ENCODE data around the gene TK1. TPM values are rescaled to one million over a fixed set of nuclear protein-coding genes. Genes with fewer than 3 reads are reported as not detected.

TK1 gene
- total RNA-seq, 1 donor from 2014 or later = 1.2 TPM

DNA sequence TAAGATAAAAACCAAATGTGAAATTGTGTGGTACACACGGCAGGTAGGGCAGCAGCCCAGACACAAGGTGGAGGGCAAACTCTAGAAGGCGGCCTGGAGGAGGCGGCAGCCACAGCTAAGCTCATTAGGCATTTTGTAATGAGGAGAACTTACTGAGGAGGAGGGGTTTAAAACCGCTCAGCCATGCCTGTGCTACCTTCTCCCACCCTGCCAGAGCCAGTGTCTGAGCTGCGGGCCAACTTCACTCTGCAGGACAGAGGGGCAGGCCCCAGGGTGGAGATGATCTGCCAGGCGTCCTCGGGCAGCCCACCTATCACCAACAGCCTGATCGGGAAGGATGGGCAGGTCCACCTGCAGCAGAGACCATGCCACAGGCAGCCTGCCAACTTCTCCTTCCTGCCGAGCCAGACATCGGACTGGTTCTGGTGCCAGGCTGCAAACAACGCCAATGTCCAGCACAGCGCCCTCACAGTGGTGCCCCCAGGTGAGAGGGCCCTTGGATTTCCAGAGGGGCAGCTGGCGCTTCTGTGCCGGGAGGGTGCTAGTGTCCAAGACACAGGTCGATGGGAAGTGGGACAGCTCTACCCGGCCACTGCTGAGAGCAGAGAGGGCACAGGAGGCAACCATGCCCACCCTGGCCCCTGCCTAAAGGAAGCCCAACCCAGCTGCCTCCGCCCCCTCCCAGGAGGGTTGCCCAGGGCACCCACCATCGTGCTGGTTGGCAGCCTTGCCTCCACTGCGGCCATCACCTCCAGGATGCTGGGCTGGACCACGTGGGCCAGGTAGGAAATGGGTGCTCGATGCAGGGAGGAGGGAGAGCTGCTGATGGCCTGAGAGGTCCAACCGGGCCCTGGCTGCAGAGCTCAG, 22.7 kb downstream of the TK1 start:
- DNase-seq (ENCODE audit: low spot score) = no peak
- intact Hi-C loops (cut with DNase I) = no loop called here

DNA sequence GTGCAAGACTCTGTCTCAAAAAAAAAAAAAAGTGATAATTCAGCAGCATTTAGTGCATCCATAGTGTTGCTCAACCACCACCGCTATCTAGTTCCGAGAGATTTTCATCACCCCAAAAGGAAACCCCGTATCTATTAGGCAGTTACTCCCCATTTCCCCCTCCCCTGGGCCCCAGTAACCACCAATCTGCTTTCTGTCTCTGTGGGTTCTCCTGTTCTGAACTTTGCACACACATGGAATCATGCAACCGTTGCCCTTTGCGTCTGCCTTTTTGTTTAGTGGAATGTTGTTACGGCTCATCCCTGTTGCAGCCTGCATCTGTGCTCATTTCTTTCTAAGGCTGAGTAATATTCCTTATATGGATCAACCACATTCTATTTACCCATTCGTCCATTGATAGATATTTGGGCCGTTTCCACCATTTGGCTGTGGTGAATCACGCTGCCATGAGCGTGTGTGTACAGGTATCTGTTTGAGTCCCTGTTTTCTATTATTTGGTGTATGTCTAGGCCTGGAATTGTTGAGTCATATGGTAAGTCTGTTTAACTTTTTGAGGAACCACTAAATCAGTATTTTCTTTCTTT, 27.2 kb downstream of the TK1 start:
- intact Hi-C loops (cut with DNase I) = no loop called here
- DNase-seq (ENCODE audit: low spot score) = no peak

DNA sequence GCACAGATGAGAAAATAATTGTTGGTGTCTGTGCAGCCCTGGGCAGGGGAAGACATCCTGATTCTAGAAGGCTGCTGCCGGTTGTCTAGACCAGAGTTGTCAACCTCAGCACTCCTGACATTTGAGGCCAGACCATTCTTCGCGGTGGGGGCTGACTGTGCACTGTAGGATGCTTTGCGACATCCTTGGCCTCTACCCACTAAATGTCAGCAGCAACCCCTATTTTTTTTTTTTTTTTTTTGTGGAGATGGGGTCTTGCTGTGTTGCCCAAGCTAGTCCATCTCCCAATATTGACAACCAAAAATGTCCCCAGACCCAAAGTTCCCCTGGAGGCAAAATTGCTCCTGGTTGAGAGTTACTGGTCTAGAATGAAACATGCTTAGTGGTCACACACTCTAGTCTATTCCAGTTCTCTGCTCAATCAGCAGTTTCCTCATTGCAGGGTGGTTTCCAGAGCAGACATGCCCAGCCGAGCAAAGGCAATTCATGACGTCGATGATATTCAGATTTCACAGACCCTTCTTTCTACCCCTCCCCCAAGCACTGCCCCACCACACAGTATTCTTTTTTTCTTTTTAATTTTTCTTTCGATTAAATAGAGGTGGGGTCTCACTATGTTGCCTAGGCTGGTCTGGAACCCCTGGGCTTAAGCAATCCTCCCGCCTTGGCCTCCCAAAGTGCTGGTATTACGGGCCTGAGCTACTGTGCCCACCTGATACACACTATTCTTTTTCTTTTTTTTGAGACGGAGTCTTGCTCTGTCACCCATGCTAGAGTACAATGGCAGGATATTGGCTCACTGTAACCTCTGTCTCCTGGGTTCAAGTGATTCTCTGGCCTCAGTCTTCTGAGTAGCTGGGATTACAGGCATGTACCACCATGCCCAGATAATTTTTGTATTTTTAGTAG, 31.7 kb downstream of the TK1 start:
- intact Hi-C loops (cut with DNase I) = no loop called here
- no peak for DNase-seq (ENCODE audit: low spot score)

DNA sequence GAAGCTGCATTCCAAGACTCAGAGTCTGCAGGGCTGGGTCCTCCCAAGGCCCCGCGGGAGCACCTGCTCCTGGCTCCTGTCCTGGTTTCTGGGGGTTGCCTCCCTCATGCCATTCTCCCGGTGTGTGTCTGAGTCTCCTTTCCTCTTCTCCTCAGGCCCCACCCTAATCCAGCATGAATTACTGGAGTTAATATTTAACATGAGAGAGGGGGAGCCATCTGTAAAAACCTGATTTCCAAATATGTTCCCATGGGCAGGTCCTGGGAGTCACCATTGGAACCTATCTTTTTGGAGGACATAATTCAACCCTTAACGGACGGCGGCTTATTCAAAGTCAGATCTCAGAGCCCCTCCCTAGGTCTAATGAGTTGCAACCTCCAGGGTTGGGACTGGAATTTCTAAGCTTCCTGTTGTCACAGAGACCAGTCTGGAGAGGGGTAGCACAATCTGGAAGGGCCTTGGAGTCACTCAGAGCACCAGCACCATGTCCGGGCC, 35.3 kb downstream of the TK1 start:
- intact Hi-C loops (cut with DNase I) = no loop called here
- DNase-seq (ENCODE audit: low spot score) = no peak

DNA sequence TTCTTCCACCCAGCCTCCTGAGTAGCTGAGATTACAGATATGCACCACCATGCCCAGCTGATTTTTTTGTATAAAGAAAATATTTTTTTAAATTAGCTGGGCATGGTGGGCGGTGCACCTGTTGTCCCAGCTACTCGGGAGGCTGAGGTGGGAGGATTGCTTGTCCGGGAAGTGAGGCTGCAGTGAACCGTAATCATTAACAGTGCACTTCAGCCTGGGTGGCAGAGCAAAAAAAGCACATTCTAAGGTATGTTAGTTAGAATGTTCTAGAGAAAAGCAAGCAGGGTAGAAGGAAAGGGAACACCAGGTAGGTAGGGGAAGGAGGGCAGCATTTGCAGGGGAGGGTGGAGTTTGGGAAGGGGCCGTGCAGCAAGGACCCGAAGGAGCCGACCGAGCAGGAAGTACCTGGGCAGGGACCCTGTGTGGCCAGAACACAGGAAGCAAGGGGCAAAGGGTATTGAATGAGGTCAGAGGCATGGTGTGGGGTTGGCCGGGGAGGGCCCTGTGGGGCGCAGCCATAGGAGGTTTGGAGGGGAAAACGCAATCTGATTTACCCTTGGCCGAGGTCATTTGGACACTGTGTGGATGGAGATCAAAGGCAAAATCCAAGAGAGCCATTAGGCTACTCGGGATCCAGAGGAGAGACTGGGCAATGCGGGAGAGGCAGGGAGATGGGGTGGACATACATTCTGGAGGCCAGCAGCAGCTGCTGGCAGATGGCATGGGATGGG, 38.4 kb downstream of the TK1 start:
- DNase-seq (ENCODE audit: low spot score) = no peak

DNA sequence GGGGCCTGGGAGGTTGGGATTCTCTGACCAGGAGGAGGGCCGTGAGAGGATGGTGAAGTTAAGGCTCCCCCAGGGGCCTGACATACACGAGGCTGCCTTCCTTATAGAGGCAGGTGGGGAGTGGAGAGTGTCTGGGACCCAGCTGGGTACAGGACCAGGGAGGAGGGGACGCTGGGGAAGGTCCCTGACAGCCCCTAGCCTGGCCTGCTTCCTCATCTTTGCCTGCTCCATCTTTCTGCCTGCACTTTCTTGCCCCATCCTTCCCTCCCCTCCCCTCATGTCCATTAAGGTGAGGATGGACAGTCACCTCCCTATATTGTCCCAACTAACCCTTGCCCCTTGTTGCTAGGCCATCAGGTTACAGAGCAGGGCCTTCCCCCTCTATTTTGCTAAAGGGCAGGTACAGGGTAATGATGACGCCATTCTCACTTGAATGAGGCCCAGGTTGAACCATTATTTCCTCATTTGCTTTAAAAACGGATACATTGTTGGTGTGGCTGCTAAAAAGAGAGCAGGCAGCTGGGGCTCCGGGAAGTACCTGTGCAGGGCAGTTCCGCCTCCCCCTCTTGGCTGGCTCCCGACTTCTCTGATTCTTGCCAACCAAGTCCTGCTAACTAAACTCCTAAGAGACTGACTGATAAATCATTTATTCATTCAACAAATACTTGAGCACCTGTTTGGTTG, 39.4 kb downstream of the TK1 start:
- intact Hi-C loops (cut with DNase I) = no loop called here
- DNase-seq (ENCODE audit: low spot score) = no peak

More for the DNA sequence above, 38.4 kb downstream of the TK1 start:
- intact Hi-C loops (cut with DNase I) = no loop called here

DNA sequence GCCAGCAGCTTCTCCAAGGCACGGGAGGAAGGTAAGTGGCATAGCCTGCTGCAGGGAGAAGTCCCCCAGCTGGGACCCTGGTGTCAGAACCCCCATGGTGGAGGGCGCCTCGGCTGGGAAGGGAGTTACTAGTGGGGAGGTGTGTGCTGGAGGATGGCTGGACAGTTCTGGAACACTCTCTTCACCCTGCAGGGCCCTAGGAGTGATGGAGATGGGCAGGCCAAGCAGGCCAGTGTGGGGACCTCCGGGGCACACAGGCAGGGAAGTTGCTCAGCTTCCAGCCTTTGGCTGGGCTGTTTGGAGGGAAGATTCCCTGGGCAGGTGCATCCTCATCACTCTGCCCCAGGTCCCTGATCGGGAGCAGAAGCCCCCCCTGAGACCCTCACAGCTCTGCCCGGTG, 40.0 kb downstream of the TK1 start:
- intact Hi-C loops (cut with DNase I) = no loop called here
- DNase-seq (ENCODE audit: low spot score) = no peak

DNA sequence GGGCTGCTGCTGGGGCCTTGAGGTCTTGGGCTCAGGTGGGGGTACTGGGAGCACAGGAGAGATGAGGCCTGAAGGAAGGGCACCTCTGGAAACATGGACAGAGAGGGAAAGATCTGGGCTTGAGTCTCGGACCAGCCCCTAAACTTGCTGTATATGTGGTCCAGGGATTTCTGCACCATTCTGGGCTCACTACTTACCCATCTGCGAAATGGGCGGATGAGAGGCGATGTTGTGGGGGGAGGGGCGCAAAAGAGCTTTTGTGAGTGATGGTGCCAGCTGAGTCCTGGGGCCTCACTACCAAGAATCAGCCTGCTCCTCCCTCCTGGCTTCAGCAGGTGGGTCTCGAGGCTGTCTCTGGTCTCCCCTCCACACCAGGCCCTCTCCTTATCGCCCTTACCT, 40.4 kb downstream of the TK1 start:
- DNase-seq (ENCODE audit: low spot score) = no peak
- intact Hi-C loops (cut with DNase I) = no loop called here

DNA sequence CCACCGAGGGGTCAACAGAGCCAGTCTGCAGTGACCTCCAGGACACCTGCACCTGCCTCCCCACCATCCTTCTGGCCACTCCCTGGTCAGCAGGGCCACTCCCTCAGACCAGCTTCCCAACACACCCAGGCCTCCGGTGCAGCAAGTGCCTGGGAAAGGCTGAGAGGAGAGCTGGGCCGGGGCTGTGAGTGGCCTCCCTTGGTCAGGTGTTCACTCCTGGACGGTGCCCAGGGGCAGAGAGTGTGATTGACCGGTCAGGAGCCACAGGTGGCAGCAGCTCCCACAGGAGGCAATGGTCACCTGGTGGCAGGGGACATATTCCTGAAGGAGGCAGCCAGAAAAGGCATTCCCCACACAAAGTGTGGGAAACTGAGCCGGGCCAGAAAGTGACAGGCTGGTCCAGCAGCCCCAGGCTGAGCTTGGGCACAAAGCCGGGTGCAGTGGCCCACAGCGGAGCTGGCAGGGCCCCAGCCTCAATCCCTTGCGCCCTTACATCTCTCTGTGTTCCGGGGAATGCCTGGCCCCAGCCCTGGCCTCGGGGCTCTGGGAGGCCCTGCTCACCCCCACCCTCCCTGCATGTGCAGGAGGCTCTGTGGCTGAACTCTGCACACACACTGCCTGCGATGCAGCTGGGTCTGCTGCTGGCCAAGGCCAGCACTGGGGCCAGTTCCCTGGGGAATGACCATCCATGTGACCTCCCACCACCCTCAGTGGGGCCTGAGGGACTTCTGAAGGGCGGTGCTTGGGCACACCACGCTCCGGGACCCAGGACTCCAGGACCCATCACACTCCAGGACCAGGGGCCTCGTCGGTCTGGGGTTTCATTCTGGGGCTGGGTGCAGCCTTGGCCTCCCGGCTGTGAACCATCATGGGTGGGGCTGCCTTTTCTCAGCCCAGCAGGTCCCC, 41.9 kb downstream of the TK1 start:
- intact Hi-C loops (cut with DNase I) = loop anchor here (5.0 kb wide), 1 partner anchor 32 kb away; no protein-coding TSS in a partner anchor
- DNase-seq (ENCODE audit: low spot score) = no peak

DNA sequence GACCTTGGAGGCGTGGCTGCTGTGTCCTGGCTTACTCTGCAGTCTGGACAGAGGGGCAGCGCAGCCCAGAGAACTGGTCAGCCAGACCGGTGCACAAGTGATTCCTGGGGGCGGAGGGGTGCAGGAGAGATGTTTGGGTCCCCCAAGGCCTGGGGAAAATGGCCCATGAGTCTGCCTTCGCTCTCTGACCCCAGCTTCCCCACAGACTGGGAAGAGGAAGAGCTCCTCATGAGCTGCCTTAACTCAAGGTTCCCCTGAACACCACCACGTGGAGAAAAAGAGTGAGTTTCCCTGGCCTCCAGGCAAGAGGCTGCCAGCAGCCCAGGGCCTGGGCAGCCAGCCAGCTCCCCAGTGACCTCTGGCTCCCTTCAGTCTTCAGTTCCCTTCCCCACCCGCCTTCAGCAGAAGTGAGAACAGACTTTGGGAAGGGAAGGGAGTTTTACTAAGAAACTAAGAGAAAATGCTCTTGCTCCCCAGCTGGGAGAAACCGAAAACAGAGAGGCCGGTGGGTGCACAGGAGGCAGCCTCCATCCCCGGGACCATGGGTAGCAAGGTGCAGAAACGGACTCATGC, 42.6 kb downstream of the TK1 start:
- peak; percentile 87 for DNase-seq (ENCODE audit: low spot score)
- intact Hi-C loops (cut with DNase I) = loop anchor here (5.0 kb wide), 1 partner anchor 33 kb away; no protein-coding TSS in a partner anchor

DNA sequence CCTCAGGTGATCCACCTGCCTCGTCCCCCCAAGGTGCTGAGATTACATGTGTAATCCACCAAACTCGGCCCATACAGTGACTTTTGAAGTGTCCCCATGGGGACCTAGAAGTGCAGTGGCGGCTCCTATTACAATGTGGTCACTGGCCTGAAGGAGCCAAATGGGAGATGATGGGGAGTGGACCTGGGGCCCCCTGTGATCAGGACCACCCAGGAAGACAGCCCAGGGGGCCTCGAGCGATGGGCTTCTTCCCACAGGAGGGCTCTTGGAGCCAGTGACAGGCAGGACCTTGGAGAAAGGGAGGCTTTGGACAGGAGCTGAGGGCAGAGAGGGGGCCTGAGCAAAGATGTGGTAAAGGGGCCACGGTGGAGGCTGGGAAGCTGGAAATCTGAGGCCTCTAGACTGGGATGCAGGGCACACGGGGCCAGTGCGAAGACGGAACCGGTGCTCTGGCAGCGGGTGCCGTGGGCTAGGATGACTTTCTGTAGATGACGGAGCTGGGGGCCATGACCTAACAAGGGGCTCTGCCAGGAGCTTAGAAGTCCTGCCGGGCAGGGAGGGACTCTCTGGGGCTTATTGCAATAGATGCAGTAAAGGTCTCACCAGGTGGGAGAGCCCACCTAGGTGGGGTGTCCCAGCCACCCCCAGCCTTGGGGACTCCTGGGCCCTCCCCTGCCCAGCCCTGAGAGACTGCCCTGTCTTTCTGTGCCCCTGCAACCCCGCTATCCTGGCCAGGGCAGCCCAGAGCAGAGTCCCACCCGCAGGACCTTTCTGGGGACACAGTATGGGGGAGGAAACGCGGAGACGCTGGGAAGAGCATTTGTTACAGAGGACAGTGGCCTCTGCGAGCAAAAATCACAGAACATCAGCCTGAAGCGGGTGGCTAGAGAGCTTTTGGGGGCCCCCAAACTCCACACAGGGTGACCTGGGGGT, 43.4 kb downstream of the TK1 start:
- intact Hi-C loops (cut with DNase I) = loop anchor here (5.0 kb wide), 1 partner anchor 34 kb away; no protein-coding TSS in a partner anchor
- DNase-seq (ENCODE audit: low spot score) = no peak

DNA sequence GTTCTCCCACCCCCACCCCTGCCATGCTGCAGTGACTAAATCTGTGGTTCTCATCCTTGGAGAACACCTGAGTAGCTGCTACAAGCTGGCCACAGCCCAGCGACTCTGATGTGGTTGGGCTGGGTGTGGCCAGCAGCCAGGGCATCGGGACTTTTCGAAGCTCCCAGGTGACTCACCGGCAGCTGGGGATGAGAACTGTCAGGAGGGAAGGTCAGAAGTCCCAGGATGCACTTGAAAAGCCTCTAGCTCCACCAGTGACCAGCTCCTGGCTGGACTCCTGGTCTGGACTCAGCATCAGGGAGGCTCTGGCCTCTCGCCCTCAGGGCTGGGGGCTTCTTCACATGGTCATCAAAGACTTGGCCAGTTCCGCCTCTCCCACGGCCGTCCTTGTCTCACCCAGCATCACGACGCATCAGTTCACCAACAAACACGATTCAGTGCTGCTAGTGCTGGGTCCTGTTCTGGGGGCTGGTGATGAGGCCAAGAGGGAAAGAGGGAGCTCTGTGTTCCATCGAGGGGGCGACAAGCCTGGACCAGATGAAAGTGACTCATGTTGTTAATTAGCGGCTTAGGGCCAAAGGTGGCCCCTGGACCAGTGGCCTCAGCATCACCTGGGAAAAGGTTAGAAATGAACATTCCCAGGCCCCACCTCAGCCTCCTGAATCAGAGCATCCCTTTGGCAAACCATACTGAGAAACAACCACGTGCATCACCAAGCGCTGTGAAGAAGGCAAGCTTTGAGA, 44.6 kb downstream of the TK1 start:
- DNase-seq (ENCODE audit: low spot score) = no peak
- intact Hi-C loops (cut with DNase I) = loop anchor here (5.0 kb wide), 1 partner anchor 35 kb away; no protein-coding TSS in a partner anchor

DNA sequence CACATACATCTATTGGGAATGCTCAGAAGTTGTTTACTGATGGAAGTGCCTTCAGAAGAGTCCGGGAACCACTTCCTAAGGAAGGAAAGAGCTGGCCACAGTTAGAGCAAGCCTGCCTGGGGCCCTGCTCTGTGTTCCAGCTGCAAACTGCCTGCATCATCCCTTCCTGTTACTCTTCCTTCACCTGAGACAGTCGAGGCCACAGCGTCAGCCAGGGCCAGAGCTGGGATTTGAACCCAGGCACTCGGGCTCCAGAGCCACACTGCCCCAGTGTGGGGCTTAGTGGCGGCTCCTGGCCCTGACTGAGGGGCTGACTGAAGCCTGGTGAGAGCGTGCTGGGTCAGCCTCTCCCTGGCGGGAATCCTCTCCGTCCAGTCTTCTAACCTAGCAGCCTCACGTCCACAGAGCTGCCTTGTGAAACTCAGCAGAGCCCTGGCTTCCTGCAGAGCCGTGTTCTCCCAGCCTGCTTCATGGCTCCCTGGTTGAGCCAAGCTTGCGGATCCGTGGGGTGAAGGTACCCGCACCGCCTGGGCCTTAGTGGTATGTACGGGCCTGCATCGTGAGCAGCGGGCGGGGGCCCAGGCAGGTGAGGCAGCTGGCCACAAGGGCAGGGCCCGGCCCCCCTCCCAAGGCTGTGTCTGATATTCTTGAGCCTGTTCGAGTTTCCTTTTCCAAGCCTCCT, 45.3 kb downstream of the TK1 start:
- DNase-seq (ENCODE audit: low spot score) = no peak
- intact Hi-C loops (cut with DNase I) = loop anchor here (5.0 kb wide), 1 partner anchor 36 kb away; no protein-coding TSS in a partner anchor

DNA sequence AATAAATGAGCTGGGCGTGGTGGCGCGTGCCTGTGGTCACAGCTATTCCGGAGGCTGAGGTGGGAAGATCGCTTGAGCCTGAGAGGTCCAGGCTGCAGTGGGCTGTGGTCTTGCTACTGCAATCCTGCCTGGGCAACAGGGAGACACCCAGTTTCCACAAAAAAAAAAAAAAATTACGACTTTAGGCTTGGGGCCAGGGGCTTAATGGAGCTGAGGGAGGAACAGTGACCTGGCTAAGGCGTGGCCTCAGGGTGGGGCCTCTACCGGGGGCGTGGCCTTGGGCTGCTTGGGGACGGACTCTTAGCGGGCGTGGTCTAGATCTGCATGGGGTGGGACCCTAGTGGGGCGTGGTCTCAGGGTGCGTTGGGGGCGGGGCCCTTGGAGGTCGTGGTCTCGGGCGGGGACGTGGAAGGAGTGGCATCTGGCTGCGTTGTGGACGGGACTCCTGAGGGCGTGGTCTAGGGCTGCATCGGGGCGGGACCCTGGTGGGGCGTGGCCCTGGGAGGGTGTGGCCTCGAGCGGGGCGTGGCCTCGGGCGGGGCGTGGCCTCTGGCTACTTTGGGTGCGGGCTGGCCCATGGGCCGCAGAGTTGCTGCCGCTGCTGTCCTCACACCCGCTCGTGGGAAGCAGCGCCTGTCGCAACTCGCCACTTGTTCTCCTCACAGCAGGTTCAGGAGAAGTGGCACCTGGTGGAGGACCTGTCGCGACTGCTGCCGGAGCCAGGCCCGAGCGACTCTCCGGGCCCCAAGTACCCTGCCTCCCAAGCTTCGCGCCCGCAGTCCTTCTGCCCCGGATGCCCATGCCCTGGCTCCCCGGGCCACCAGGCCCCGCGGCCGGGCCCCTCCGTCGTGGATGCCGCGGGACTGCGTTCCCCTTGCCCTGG, 46.4 kb downstream of the TK1 start:
- DNase-seq (ENCODE audit: low spot score) = peak; percentile 98
- intact Hi-C loops (cut with DNase I) = loop anchor here (5.0 kb wide), 1 partner anchor 37 kb away; no protein-coding TSS in a partner anchor
